HL-60/S4 treated with retinoic acid at 250 ng/mL for 4 days and 3 days (cell line): ENCODE measurements around the gene CDK3.
"Not testable (repeated sequence)": the region's sequence is repeated elsewhere in the genome, so short reads cannot be mapped to it uniquely, and the experiment has no call there.

Experiments used
- in situ Hi-C: fragments of 300-500 bp; cut with MboI; formaldehyde crosslinking; loops from 2 replicates; pipeline ENCODE4 v1.7.0; 2022; ENCODE audit warnings: low sequenced_read_pairs

The CDK3 gene

DNA sequence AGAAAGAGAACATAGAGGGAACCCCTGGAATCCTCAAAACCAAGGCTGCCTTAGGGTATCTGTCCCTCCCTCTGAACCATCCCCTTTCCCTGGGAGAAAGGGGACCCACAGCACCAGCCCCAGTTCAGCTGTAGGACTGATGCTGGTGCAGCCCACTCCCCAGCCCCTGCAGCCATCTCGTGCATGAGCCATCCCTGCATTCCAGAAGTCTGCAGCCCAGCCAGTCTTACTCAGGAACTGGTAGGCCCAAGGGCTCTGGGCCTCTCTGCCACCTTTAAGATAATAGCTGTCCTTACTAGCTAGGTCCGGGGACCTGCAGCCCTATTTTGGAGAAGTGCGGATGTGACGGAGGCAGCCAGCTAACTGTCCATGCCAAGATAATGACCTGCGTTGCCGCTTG lies 32.5 kb downstream of the CDK3 start:
- in situ Hi-C loops = no loop called here

DNA sequence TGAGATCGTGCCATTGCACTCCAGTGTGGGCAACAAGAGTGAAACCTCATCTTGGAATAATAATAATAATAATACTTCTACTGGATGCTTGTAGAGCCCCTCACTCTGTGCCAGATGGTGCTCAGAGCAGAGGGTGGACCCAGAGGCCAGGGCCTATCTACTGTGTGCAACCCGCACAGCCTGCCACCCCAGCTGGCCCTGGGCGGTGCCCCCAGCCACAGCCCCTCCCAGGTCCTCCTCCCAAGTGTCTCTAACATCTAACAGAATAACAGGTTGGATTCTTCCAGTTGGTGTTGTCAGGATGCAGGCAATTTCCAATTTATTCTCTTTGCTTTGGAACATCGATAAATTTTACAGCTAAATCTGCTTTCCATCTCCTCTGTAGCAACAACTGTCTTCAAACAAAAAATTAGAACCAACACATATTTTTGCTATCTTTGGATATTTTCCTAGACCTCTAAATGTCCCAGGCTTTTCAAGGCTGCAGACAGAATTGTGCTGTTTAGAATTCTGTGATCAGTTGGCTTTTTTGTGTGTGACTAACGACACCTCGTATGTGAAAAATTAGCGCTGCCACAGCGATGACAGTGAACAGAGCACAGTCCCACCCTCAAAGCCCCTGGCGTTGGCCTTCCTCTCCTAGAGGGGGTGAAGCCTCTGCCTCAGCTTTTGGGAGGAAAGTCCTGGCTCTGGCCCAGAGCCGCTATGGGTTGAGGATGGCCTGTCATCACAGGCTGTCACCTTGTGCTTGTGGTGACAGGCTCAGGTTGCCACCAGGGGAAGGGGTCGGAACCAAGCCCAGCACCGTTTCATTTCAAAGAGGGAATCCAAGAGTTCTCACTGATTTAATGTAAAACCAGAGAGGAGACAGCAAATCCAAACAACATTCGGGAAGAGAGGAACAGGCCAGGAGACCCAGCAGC lies 34.0 kb downstream of the CDK3 start:
- in situ Hi-C loops = no loop called here

DNA sequence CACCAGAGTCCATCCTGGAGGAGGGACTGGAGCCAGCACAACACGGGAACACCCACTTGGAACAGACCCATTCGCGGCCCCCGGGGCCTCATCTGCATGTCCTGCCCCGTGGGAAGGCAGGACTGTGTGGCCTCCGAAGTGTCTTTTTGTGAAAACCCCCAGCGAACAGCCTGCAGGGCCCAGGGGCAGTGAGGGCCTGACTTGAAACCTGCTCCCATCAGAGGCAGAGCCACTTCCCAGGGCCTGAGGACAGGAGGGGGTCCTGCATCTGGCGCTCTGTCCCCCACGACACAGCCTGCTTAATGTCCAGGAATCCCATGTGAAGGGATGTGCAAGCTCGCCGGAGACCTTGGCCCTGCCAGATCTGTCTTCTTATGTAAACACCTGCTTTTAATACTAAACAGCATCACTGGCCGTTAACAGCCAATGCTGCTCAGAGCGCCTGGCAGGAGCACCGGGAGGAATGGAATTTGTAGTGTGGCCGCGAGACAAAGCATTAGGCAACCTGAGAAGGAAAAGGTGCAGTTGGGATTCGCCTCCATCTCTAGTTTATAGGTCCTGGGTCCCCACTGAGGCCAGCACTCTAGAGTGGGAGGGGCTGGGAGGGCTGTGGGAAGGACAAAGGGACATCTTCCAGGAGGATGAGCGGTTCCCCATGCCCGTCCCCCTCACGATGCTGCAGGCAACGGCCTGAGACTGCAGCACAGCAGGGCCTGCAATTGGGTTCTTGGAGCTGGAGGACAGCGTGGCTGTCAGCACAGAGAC lies 36.0 kb downstream of the CDK3 start:
- in situ Hi-C loops = no loop called here

DNA sequence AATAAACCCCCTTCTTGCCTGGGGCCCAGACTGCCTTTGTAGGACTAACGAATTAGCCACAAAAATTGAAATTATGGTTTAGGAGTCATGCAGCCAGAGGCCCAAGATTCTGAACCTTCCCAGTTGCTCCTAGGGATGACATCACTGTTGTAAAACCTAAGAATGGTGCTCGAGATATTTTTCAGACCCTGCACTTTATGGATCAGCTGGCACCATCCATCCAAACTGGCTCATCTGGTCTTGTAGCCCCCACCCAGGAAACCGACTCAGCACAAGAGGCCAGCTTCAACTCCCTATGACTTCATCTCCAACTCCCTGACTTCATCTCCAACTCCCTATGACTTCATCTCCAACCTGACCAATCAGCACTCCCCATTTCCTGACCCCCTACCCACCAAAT lies 37.4 kb downstream of the CDK3 start:
- in situ Hi-C loops = no loop called here

DNA sequence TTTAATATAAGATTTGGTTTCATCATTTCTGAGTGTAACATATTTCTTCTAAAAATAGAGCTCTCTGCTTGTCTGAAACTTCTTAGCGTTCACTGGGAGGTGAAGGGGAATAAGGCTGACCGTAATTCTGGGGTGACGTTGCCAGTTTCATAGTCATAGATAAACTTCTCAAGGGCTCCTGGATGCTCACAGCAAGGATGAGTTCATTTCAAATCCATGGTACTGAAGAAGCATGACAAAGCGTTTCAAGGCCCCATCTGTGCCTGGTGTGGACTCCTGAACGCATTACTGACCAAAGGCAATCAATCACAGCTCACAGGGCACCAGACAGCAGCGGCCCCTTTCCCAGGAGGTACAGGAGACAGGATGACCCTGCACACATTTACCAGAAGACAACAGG lies 38.5 kb downstream of the CDK3 start:
- in situ Hi-C loops = no loop called here

DNA sequence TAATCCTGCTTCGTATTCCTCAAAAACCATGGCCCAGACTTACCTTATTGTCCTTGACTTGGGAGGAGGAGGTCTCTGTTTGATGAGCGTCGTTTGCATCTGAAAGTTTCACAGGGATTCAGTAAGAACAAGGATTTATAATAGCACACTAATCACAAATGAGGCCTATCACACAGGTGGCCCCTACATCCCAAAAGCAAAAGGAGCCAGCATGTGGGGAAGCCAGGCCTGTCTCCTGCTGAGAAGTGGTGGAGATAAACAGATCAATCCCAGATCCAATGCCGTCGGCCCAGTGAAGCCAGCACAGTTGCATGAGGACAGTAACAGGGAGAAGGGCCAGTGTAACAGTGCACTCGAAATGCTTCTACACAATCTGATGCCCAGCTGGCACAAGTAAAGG lies 39.7 kb downstream of the CDK3 start:
- in situ Hi-C loops = no loop called here

DNA sequence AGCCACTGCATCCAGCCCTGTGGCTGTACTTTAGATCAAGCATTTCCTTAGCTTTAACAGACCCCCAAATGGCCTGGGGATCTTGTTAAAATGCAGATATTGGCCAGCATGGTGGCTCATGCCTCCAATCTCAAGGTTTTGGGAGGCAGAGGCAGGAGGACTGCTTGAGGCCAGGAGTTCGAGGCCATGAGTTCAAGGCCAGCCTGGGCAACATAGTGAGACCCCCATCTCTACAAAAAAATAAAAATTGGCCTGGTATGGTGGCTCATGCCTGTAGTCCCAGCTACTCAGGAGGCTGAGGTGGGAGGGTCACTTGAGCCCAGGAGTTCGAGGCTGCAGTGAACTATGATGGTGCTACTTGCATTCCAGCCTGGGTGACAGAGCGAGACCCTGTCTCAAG lies 42.2 kb downstream of the CDK3 start:
- in situ Hi-C loops = not testable (repeated sequence)

DNA sequence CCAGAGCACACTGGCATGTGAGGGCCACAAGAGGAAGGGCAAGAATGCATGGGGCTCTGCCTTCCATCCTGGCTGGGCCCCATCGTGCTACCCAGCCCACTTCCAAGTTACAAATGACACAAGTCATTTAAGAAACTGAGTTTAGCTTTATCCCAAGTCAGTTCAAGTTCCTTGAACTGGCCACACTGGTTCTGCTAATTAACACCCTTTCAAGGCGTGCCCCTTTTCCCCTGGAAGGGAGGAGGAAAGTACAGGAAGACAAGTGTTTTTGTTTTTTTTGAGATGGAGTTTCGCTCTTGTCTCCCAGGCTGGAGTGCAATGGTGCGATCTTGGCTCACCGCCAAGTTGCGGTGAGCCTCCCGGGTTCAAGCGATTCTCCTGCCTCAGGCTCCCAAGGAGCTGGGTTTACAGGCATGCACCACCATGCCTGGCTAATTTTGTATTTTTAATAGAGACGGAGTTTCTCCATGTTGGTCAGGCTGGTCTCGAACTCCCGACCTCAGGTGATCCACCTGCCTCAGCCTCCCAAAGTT lies 43.9 kb downstream of the CDK3 start:
- in situ Hi-C loops = not testable (repeated sequence)

DNA sequence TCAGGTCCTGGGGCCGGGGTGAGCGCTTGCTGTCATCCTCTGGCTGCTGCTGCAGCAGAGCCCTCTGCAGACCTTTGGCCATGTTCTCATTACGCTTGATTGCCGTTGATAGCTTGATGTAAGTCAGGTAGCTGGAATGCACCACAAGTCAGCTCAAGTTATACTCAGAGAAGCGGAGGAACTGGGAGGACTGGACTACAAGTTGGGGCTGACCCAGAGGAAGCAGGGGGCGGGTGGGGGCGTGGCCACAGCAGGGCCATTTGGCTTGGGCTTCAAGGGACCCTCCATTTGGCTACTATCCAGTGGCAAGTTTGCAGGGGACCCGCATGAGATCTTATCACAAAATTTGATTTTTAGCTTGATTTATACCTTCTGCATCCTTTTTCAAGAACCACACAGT lies 45.4 kb downstream of the CDK3 start:
- in situ Hi-C loops = no loop called here

DNA sequence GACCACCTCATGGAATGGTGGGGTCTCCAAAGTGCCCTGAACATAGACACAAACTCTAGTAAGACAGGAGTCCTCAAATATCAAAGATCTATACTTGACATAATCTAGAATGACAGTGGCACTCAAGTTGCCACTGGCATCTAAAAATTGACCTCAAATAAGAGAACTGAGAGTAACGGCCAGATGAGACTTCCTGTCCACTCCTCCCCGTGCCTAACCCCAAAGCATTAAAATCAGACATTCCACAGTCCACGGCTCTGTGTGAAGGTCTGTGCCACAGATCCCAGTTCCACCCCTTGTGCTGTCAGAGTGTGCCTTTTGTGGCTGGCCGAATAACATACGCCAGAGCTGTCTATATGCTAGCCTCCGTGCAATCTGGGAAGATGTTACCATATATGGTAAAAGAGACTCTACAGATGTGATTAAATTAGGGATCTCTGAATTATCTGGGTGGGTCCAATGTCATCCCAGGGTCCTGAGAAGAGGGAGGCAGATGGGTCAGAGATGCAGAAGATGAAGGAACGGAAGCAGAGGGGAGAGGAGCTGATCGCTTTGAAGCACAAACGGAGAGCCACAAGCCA lies 47.5 kb downstream of the CDK3 start:
- in situ Hi-C loops = no loop called here

DNA sequence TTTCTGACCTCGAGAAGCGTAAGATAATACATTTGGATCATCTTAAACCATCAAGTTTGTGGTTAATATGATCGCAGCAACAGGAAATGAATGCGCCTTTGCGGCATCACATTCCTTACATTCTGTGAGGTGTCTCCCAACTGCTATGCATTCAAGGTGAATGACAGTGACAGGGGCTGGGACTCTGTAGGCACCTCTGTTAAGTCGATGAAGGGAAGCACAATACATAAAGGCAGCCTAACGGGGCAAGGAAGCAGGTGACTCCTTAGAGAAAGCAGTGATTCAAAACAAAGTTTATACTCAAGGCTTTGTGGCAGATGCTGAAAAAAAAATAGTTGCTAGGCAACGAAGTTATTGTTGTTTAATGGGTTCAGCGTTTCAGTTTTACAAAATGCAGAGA lies 48.1 kb downstream of the CDK3 start:
- in situ Hi-C loops = no loop called here

DNA sequence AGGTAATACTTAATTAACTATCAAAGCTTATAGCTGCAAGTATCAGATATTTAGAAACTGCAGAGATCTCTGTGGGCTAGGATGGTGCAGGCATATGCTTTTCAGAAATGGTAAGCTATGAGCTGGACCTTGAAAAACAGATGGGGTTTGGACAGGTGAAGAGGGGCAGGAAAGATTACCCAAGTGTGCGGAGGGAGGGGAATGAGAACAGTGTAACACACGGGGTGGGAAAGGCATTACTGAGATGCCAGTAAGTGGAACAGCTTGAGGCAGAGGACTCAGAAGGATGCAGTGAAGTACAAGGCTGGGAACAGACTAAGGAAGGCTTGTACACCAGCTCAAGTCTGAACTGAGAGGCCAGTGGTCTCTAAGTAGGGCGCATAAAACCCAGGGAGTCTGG lies 48.6 kb downstream of the CDK3 start:
- in situ Hi-C loops = no loop called here

DNA sequence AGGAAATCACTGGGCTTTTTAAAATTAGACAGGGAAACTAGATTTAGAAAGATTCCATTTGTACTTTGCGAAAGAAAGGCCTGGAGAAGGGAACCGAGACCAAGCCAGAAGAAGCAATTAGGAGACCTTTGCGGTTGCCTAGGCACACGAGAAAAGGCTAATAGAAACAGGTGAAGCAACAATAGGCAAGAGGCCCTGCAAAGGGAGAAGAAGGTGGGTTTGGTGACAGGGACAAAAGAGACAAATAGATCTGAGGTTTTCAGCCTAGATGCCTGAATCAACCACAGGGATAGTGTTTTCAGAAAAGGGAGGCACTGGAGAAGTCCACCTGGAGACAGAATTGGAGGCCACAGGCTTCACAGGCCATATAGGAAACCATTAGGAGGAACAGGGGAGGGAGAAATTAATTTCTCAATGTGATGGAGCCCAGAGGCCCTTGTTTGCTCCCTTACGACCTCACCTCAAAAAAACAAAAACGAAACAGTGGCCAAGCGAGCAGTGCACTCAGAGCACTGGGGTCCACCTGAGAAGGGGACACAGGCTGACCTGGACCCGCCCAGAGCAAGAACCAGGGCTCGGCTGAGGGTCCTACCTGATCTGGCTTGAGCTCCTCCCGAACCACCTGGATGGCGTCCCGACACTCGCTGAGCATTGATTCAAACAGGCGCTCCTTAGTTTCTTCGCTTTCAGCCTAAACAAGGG lies 49.3 kb downstream of the CDK3 start:
- in situ Hi-C loops = no loop called here

DNA sequence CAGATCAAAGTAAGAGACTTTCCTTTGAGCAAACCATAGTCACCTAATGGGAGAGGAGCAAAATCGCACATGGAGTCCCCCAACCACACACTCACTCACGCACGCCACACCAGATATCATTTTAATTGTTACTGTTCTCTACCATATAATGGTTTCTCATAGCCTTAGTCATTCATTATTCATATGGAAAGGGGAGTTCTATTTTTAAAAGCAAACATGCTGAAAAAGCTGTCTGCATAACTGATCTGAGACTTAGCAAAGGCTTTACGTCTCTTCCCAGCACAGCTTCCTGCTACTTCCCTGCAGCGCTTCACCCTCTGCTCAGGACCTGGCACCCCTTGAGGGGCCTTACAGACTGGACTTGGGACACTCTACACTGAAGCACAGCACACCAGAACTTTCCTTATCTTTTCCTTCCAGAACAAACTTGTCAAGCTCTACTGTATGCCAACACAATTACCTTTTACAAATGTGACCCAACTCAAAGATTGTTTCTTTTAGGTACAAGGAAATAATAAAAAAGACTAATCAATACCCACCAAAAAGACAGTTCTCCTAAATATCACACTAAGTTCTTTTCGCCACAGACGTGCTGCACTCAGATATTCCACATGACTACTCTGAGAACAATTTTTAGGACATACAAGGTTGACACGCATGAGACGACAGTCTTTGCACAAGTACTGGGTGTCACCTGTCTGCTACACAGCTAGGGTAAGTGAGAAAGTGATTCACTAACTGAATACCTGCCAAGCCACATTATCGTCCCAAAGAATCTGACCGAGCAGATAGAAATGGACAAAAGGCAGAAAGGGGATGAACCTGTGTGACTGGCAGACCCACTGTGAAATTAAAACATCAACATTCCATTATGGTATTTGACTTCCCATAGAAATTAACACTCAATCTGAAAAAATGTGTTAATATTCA lies 50.1 kb downstream of the CDK3 start:
- in situ Hi-C loops = no loop called here

DNA sequence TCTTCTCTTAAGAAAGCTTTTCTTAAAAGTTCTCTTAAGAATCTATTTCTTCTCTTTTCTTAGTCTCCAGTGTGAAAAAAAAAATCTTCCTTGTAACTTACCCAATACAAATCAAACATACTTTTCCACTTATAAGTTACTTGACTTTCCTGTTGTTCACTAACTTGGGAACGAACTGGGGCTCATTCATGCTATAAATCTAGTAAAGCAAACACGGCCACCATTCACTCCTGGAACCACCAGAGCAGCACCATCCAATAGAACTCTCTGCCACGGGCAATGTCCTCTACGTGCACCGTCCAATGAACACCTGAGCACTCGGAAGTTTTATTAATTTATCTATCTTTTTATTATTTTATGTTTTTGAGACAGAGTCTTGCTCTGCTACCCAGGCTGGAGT lies 50.9 kb downstream of the CDK3 start:
- in situ Hi-C loops = no loop called here

DNA sequence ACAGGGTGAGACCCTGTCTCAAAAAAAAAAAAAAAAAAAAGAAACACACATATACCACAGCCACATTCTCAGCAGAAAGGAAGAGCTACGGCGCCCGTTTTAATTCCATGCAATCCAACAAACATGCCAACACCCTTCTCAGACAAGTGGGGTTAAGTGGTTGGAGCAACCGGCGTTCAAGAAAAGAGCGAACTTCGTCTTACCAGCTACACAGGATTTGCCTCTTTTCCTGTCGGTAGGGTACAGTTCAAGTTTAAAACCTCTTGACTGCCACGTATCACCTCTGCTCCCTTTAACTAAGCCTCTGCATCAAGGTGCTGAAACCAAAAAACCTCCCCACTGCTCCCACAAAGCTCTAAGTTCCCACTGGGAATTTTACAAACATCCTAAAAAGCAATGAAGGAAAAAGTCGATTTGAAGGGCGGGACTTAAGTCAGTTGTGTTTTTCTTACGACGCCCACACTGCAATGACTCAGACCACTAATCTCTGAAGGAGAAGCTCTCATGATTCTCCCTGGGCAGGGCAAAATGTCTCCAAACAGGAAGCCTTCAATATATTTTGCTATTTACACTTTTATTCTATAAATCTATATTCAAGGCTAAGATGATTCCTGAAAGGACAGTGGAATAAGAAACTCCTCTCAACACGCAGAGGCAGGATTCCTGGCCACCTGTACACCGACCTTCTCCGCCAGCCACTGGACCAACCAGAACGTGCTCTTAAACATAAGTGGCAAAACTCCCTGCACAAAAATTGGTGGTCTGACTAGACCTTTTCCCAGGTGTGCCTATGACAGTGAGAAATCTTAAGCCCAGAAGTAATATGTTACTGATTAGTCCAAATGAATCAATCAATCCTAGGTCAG lies 52.8 kb downstream of the CDK3 start:
- in situ Hi-C loops = no loop called here

DNA sequence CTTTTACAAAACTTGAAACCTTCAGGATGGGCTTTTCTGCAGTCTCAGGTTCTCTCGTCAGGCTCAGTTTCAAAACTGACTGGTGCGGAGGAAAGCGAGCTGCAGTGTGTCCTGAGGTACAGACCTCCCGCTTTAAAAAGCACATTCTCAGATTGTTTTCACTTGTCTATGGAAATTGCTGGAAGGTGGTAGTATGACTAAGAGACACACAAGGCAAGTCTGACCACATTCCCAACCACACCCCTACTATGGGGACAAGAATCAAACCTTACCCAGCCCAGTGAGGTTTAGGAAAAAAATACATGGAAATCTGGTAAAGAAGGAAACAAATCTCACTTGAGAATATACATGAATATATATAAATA lies 53.4 kb downstream of the CDK3 start:
- in situ Hi-C loops = no loop called here
